Measurements from ENCODE around the gene TUBB4B. TPM values are rescaled to one million over a fixed set of nuclear protein-coding genes. Genes with fewer than 3 reads are reported as not detected.

TUBB4B gene
- 293 TPM for polyA plus RNA-seq (2012; ENCODE audit: insufficient read length, low read depth)

GRCh38 chr9:137240841-137241489 is at the start of gene TUBB4B:
TUBB4B (plus strand) TSS chr9:137241287; CDS start chr9:137241361, 74 bp downstream.
- TF ChIP-seq TAF1 (IDR thresholded peaks at IDR 0.05; ENCODE audit: borderline replicate concordance, insufficient read depth, low read length) (peak; percentile 95), SIN3A (IDR thresholded peaks at IDR 0.05; ENCODE audit: borderline replicate concordance, insufficient read depth, low read length) (no peak), POLR2AphosphoS5 (IDR thresholded peaks at IDR 0.05; ENCODE audit: low read depth, low read length) (peak; percentile 98), FOXP2 (optimal IDR thresholded peaks at IDR 0.05; ENCODE audit: borderline replicate concordance, extremely low read depth, extremely low read length, insufficient read depth) (no peak)
- TF ChIP-seq, protein P1, sequence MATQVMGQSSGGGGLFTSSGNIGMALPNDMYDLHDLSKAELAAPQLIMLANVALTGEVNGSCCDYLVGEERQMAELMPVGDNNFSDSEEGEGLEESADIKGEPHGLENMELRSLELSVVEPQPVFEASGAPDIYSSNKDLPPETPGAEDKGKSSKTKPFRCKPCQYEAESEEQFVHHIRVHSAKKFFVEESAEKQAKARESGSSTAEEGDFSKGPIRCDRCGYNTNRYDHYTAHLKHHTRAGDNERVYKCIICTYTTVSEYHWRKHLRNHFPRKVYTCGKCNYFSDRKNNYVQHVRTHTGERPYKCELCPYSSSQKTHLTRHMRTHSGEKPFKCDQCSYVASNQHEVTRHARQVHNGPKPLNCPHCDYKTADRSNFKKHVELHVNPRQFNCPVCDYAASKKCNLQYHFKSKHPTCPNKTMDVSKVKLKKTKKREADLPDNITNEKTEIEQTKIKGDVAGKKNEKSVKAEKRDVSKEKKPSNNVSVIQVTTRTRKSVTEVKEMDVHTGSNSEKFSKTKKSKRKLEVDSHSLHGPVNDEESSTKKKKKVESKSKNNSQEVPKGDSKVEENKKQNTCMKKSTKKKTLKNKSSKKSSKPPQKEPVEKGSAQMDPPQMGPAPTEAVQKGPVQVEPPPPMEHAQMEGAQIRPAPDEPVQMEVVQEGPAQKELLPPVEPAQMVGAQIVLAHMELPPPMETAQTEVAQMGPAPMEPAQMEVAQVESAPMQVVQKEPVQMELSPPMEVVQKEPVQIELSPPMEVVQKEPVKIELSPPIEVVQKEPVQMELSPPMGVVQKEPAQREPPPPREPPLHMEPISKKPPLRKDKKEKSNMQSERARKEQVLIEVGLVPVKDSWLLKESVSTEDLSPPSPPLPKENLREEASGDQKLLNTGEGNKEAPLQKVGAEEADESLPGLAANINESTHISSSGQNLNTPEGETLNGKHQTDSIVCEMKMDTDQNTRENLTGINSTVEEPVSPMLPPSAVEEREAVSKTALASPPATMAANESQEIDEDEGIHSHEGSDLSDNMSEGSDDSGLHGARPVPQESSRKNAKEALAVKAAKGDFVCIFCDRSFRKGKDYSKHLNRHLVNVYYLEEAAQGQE (IDR thresholded peaks at IDR 0.05; ENCODE audit: insufficient read depth in 1 of 2, low read depth in 2 of 2, low read length in 2 of 2), result peak in 1 of 2 experiments; percentile 52; a peak in 1 of 4 replicates

- no peak for TF ChIP-seq FOXP2 (optimal IDR thresholded peaks at IDR 0.05; ENCODE audit: borderline replicate concordance, extremely low read depth, extremely low read length, insufficient read depth)
- TF ChIP-seq, protein P1 (IDR thresholded peaks at IDR 0.05; ENCODE audit: insufficient read depth in 1 of 2, low read depth in 2 of 2, low read length in 2 of 2), result no peak
These were observed 49.2 kb upstream of the TUBB4B start for GRCh38 chr9:137191691-137192447.

- TF ChIP-seq SIN3A (IDR thresholded peaks at IDR 0.05; ENCODE audit: borderline replicate concordance, insufficient read depth, low read length) (no peak), POLR2AphosphoS5 (IDR thresholded peaks at IDR 0.05; ENCODE audit: low read depth, low read length) (no peak), FOXP2 (optimal IDR thresholded peaks at IDR 0.05; ENCODE audit: borderline replicate concordance, extremely low read depth, extremely low read length, insufficient read depth) (no peak), TAF1 (IDR thresholded peaks at IDR 0.05; ENCODE audit: borderline replicate concordance, insufficient read depth, low read length) (no peak)
- TF ChIP-seq, protein P1 (IDR thresholded peaks at IDR 0.05; ENCODE audit: insufficient read depth in 1 of 2, low read depth in 2 of 2, low read length in 2 of 2), result no peak
These were observed 48.7 kb upstream of the TUBB4B start for GRCh38 chr9:137192448-137192780.

GRCh38 chr9:137192859-137193258 is 48.2 kb upstream of the TUBB4B start:
- TF ChIP-seq TAF1 (IDR thresholded peaks at IDR 0.05; ENCODE audit: borderline replicate concordance, insufficient read depth, low read length) (no peak), FOXP2 (optimal IDR thresholded peaks at IDR 0.05; ENCODE audit: borderline replicate concordance, extremely low read depth, extremely low read length, insufficient read depth) (no peak), SIN3A (IDR thresholded peaks at IDR 0.05; ENCODE audit: borderline replicate concordance, insufficient read depth, low read length) (no peak)

GRCh38 chr9:137193771-137194170 is 47.3 kb upstream of the TUBB4B start:
- TF ChIP-seq, protein P1 (IDR thresholded peaks at IDR 0.05; ENCODE audit: insufficient read depth in 1 of 2, low read depth in 2 of 2, low read length in 2 of 2), result no peak
- TF ChIP-seq FOXP2 (optimal IDR thresholded peaks at IDR 0.05; ENCODE audit: borderline replicate concordance, extremely low read depth, extremely low read length, insufficient read depth) (no peak), TAF1 (IDR thresholded peaks at IDR 0.05; ENCODE audit: borderline replicate concordance, insufficient read depth, low read length) (no peak), SIN3A (IDR thresholded peaks at IDR 0.05; ENCODE audit: borderline replicate concordance, insufficient read depth, low read length) (no peak), POLR2AphosphoS5 (IDR thresholded peaks at IDR 0.05; ENCODE audit: low read depth, low read length) (no peak)

Measured in PFSK-1 (cell line).